Kidney (tissue), 14 donors: ENCODE measurements around the gene CHPF. TPM values are rescaled to one million over a fixed set of nuclear protein-coding genes. Genes with fewer than 3 reads are reported as not detected.

Source experiments
- DNase-seq, 5 donors: peaks; one replicate each; pipeline ENCODE4 v3.0.0-alpha.2; 2013 to 2020
- FAIRE-seq: peaks from 2 replicates; lab custom pipeline; 2012; peaks lifted over from hg19 to GRCh38; lab: Jason Lieb, UNC
- H3K27ac ChIP-seq, 2 donors: one replicate each; pipeline ENCODE4 v1.7.0; 2013; ENCODE audit warnings: low read depth in 2 of 2, low read length in 2 of 2, inconsistent platforms in 1 of 2
- H3K27me3 ChIP-seq: one replicate; pipeline ENCODE4 v1.7.1; 2013; ENCODE audit warnings: low read length, inconsistent platforms; ENCODE audit not compliant: control insufficient read depth, insufficient read depth
- H3K36me3 ChIP-seq, 3 donors: one replicate each; pipeline versions ENCODE4 v1.7.0 to v1.7.1; 2013; ENCODE audit warnings: low read length in 3 of 3, control low read depth in 1 of 3, inconsistent platforms in 1 of 3; ENCODE audit not compliant: insufficient read depth in 3 of 3, control insufficient read depth in 2 of 3
- H3K4me1 ChIP-seq, 3 donors: one replicate each; pipeline versions ENCODE4 v1.7.0 to v1.7.1; 2013; ENCODE audit warnings: low read length in 3 of 3, inconsistent platforms in 1 of 3, low read depth in 1 of 3; ENCODE audit not compliant: control insufficient read depth in 2 of 3, insufficient read depth in 2 of 3
- H3K4me3 ChIP-seq, 3 donors: one replicate each; pipeline versions ENCODE4 v1.7.0 to v1.8.1; 2013; ENCODE audit warnings: low read length in 3 of 3, control low read depth in 1 of 3, inconsistent platforms in 1 of 3
- H3K9ac ChIP-seq, 3 donors: one replicate each; pipeline versions ENCODE4 v1.7.0 to v1.7.1; 2013; ENCODE audit warnings: low read length in 3 of 3, control low read depth in 1 of 3, inconsistent platforms in 1 of 3
- H3K9me3 ChIP-seq, 3 donors: one replicate each; pipeline versions ENCODE4 v1.7.0 to v1.7.1; 2013; ENCODE audit warnings: low read length in 3 of 3, control low read depth in 1 of 3, inconsistent platforms in 1 of 3; ENCODE audit not compliant: control insufficient read depth in 2 of 3, insufficient read depth in 1 of 3
- intact Hi-C: fragments of 100-400 bp; cut with DNase I; formaldehyde crosslinking; loops from one replicate; pipeline ENCODE4 v1.11.1; 2022
- polyA plus RNA-seq: library from polyadenylated mRNA; stranded (reverse); fragments of 350-450 nt; fragmentation: Illumina TruSeq; extraction: RNeasy Lipid Tissue Mini Kit (QIAGEN cat#74804); gene quantifications from one replicate; pipeline ENCODE4 v1.2.3, GENCODE V29; 2014; ENCODE audit warnings: low read depth, low replicate concordance; ENCODE audit not compliant: insufficient read depth
- total RNA-seq: library from RNA; stranded (reverse); fragmentation: NEBNext Ultra II Directional; extraction: Animal tissue kit (Norgen Biotek cat#: 25700); gene quantifications from one replicate; pipeline ENCODE4 v1.2.1, GENCODE V29; 2021
- TF ChIP-seq, protein P1 (sequence below): IDR thresholded peaks from 3 replicates; pipeline ENCODE4 v1.5.1; 2012; ENCODE audit warnings: mild to moderate bottlenecking, moderate library complexity, borderline replicate concordance; ENCODE audit not compliant: insufficient read depth; ENCODE audit errors: extremely low read depth
- donor health status: control.
- donor health status: control.
- donor health status: control.
- donor health status: control.
- donor health status: control.
- donor health status: DM: yes; HTN: yes; CAD: no.
- donor health status: Normal renal cell carcinoma (clear cell type).

CHPF gene
- total and polyA plus RNA-seq, 2 donors from 2014 or later: 57.3 to 59.5 TPM

DNA sequence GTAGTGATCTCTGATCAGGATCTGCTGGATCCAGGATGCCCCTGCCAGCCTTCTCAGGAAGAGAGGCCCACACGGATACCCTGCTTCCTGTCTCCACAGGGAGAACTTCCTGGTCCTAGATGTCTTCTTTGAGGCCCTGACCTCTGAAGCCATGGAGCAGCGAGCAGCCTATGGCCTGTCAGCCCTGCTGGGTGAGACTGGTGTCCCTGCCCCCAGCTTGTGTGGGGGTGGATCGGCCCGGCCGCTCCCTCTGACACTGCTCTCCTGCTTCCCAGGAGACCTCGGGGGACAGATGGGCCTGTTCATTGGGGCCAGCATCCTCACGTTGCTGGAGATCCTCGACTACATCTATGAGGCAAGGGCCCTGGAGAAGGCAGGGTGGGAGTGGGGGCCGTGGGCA is 6.6 kb downstream of the CHPF start:
- intact Hi-C loops: loop anchor here (10.0 kb wide), 1 partner anchor 132 kb away; no protein-coding TSS in a partner anchor

DNA sequence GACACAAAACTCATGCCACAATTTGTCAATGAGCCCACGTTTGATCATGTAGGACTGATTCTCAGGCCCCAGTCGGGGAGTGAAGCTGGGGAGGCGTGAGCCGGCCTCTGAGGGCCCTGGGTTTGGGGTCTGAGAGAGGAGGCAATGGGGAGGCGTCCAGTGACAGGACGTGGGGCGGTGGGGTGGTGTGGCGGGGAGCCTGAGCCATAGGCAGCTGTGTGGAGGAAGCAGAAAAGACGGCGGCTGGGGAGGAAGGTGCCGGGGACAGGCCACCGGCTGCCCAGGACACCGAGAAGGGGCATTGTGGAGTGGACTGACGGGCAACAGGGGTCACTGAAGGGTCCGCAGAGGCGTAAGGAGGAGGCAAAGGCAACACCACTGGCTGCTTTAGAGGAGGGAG is 7.2 kb downstream of the CHPF start:
- no peaks in the 10 kb centered on the region for H3K9me3 ChIP-seq
- peaks cover 0 to 8% (median 8%) of the 10 kb centered on the region in 3 donors for H3K36me3 ChIP-seq
- no peak overlapping the region for H3K27ac ChIP-seq
- no peak for DNase-seq
- intact Hi-C loops: loop anchor here (10.0 kb wide), 1 partner anchor 132 kb away; no protein-coding TSS in a partner anchor
- TF ChIP-seq, protein P1, sequence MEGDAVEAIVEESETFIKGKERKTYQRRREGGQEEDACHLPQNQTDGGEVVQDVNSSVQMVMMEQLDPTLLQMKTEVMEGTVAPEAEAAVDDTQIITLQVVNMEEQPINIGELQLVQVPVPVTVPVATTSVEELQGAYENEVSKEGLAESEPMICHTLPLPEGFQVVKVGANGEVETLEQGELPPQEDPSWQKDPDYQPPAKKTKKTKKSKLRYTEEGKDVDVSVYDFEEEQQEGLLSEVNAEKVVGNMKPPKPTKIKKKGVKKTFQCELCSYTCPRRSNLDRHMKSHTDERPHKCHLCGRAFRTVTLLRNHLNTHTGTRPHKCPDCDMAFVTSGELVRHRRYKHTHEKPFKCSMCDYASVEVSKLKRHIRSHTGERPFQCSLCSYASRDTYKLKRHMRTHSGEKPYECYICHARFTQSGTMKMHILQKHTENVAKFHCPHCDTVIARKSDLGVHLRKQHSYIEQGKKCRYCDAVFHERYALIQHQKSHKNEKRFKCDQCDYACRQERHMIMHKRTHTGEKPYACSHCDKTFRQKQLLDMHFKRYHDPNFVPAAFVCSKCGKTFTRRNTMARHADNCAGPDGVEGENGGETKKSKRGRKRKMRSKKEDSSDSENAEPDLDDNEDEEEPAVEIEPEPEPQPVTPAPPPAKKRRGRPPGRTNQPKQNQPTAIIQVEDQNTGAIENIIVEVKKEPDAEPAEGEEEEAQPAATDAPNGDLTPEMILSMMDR: no peak
- H3K27me3 ChIP-seq: no peaks in the 10 kb centered on the region
- FAIRE-seq: no peak
- H3K4me3 ChIP-seq: no peak overlapping the region
- no peaks in the 10 kb centered on the region for H3K4me1 ChIP-seq
- no peak overlapping the region for H3K9ac ChIP-seq

More for the DNA sequence above, 6.6 kb downstream of the CHPF start:
- no peak overlapping the region for H3K9ac ChIP-seq
- peaks cover 0 to 3% (median 1%) of the 10 kb centered on the region in 3 donors for H3K4me1 ChIP-seq
- H3K4me3 ChIP-seq: no peak overlapping the region
- H3K36me3 ChIP-seq: peaks cover 0 to 8% (median 8%) of the 10 kb centered on the region in 3 donors
- H3K27me3 ChIP-seq: no peaks in the 10 kb centered on the region
- TF ChIP-seq, protein P1: no peak
- H3K9me3 ChIP-seq: no peaks in the 10 kb centered on the region
- DNase-seq: no peak
- no peak overlapping the region for H3K27ac ChIP-seq
- FAIRE-seq: no peak

DNA sequence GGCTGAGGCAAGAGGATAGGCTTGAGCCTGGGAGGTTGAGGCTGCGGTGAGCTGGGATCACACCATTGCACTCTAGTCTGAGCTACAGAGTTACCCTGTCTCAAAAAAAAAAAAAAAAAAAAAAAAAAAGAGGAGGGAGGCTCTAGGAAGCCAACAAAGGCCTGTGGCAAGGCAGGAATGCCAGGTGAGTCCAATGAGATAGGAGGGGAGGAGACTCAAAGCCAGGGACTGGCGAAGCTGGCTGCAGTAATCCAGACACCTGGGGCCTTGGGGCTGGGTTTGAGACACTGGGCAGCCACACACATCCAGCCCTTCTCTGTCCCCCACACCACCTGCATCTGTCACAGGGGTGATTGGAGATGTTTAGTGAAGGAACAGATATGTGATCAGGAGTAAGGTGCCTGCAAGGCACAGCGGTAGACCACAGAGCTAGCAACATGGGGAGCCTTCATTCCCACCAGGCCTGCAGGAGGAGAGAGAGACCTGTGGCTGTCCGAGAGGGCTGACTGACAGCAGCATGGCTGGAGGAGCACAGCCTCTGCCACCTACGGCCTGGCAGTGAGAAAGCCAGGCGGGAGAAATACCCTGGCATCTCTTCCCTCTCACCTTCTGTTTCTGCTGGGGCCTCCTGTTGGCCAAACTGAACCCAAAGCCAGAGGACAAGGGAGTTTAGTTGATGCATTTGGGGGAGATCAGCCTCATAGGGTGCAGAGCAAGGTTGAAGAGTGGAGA is 9.5 kb downstream of the CHPF start:
- Histone ChIP-seq H3K36me3 (no peaks in the 10 kb centered on the region), H3K4me1 (no peaks in the 10 kb centered on the region), H3K9ac (no peak overlapping the region), H3K27ac (no peak overlapping the region), H3K27me3 (peaks cover under 1% of the 10 kb centered on the region), H3K4me3 (no peak overlapping the region), H3K9me3 (no peaks in the 10 kb centered on the region)
- TF ChIP-seq, protein P1: no peak
- no peak for DNase-seq
- no peak for FAIRE-seq
- intact Hi-C loops: loop anchor here (10.0 kb wide), 1 partner anchor 129 kb away; no protein-coding TSS in a partner anchor
